Measurements from ENCODE around the gene NAV3.

The NAV3 gene

GRCh38 chr12:77893918-77894317 lies 63.2 kb downstream of the NAV3 start:
- H3K27ac ChIP-seq, result no peak overlapping the region
- H3K4me3 ChIP-seq (ENCODE audit: low read depth, low read length), result no peak overlapping the region
- no peaks in the 10 kb centered on the region for H3K27me3 ChIP-seq (ENCODE audit: insufficient read depth, low read depth, severe bottlenecking)
- H3K36me3 ChIP-seq, result no peaks in the 10 kb centered on the region
- no peak for TF ChIP-seq CTCF (IDR thresholded peaks at IDR 0.05; ENCODE audit: low read depth, low read length)
- no peak for DNase-seq
- no peaks in the 10 kb centered on the region for H3K9me3 ChIP-seq (ENCODE audit: severe bottlenecking)

- Histone ChIP-seq H3K9me3 (ENCODE audit: severe bottlenecking) (no peaks in the 10 kb centered on the region), H3K27me3 (ENCODE audit: insufficient read depth, low read depth, severe bottlenecking) (no peaks in the 10 kb centered on the region), H3K36me3 (no peaks in the 10 kb centered on the region), H3K4me3 (ENCODE audit: low read depth, low read length) (no peak overlapping the region), H3K27ac (no peak overlapping the region)
- DNase-seq, result no peak
- TF ChIP-seq CTCF (IDR thresholded peaks at IDR 0.05; ENCODE audit: low read depth, low read length), result no peak
These were observed 63.9 kb downstream of the NAV3 start for GRCh38 chr12:77894556-77894955.

GRCh38 chr12:77895699-77896098 lies 65.0 kb downstream of the NAV3 start:
- H3K4me3 ChIP-seq (ENCODE audit: low read depth, low read length), result no peak overlapping the region
- TF ChIP-seq CTCF (IDR thresholded peaks at IDR 0.05; ENCODE audit: low read depth, low read length), result no peak
- no peak overlapping the region for H3K27ac ChIP-seq
- H3K9me3 ChIP-seq (ENCODE audit: severe bottlenecking), result no peaks in the 10 kb centered on the region
- no peaks in the 10 kb centered on the region for H3K27me3 ChIP-seq (ENCODE audit: insufficient read depth, low read depth, severe bottlenecking)
- DNase-seq, result no peak
- no peaks in the 10 kb centered on the region for H3K36me3 ChIP-seq

GRCh38 chr12:77907936-77908335 lies 77.2 kb downstream of the NAV3 start:
- no peak overlapping the region for H3K4me3 ChIP-seq (ENCODE audit: low read depth, low read length)
- H3K9me3 ChIP-seq (ENCODE audit: severe bottlenecking), result no peaks in the 10 kb centered on the region
- no peak for DNase-seq
- no peak for TF ChIP-seq CTCF (IDR thresholded peaks at IDR 0.05; ENCODE audit: low read depth, low read length)
- H3K36me3 ChIP-seq, result no peaks in the 10 kb centered on the region
- no peak overlapping the region for H3K27ac ChIP-seq
- H3K27me3 ChIP-seq (ENCODE audit: insufficient read depth, low read depth, severe bottlenecking), result no peaks in the 10 kb centered on the region

GRCh38 chr12:77914081-77914488 lies 83.4 kb downstream of the NAV3 start:
- no peak for DNase-seq

More at GRCh38 chr12:77914081-77914488, 83.4 kb downstream of the NAV3 start:
- H3K27ac ChIP-seq, result no peak overlapping the region
- H3K36me3 ChIP-seq, result no peaks in the 10 kb centered on the region
- H3K27me3 ChIP-seq (ENCODE audit: insufficient read depth, low read depth, severe bottlenecking), result no peaks in the 10 kb centered on the region
- no peak for TF ChIP-seq CTCF (IDR thresholded peaks at IDR 0.05; ENCODE audit: low read depth, low read length)
- no peak overlapping the region for H3K4me3 ChIP-seq (ENCODE audit: low read depth, low read length)
- no peaks in the 10 kb centered on the region for H3K9me3 ChIP-seq (ENCODE audit: severe bottlenecking)
